HepG2 (cell line): Measurements from ENCODE around the gene MMP25. TPM values are rescaled to one million over a fixed set of nuclear protein-coding genes. Genes with fewer than 3 reads are reported as not detected.

Experiments used
- CBX1 ChIP-seq: IDR thresholded peaks from one replicate; pipeline ENCODE4 v1.6.1; 2016; ENCODE audit warnings: antibody characterized with exemption, low read depth
- CCAR2 ChIP-seq: fragments of 200-400 bp; formaldehyde crosslinking; optimal IDR thresholded peaks from 2 replicates; pipeline ENCODE3; 2018; ENCODE audit warnings: low read depth, mild to moderate bottlenecking, low read length, moderate library complexity
- EP300 ChIP-seq, 3 experiments: sonication (generic) in 1 of 3; formaldehyde crosslinking in 1 of 3; IDR thresholded peaks; 2 replicates each; pipeline versions ENCODE4 v1.5.1 to v1.6.1; 2011 to 2020; ENCODE audit warnings: low read depth in 2 of 3, low read length in 2 of 3, borderline replicate concordance in 1 of 3, improper control_type of control experiment in 1 of 3, mild to moderate bottlenecking in 1 of 3, missing genetic modification reagents in 1 of 3, moderate library complexity in 1 of 3
- HNRNPUL1 ChIP-seq: fragments of 200-400 bp; formaldehyde crosslinking; IDR thresholded peaks from 2 replicates; pipeline ENCODE4 v1.6.1; 2017; ENCODE audit warnings: low read depth, mild to moderate bottlenecking, low read length, moderate library complexity
- KMT2A ChIP-seq: sonication (generic); formaldehyde crosslinking; IDR thresholded peaks from 2 replicates; pipeline ENCODE4 v1.4.0; 2020; ENCODE audit warnings: missing genetic modification reagents
- NFE2L2 ChIP-seq: fragments of 150-350 bp; IDR thresholded peaks from 2 replicates; pipeline ENCODE4 v1.6.1; 2014; ENCODE audit warnings: low read length
- NFYB ChIP-seq: sonication (generic); formaldehyde crosslinking; IDR thresholded peaks from 2 replicates; pipeline ENCODE4 v1.4.0; 2020; ENCODE audit warnings: missing genetic modification reagents
- PHF21A ChIP-seq: sonication (generic); formaldehyde crosslinking; IDR thresholded peaks from 2 replicates; pipeline ENCODE4 v1.5.0; 2020; ENCODE audit warnings: mild to moderate bottlenecking, missing genetic modification reagents
- SMAD9 ChIP-seq: sonication (generic); formaldehyde crosslinking; IDR thresholded peaks from 2 replicates; pipeline ENCODE4 v1.5.1; 2020; ENCODE audit warnings: mild to moderate bottlenecking, missing genetic modification reagents
- SMARCC2 ChIP-seq: fragments of 450-650 bp; IDR thresholded peaks from 2 replicates; pipeline ENCODE4 v1.6.1; 2017; ENCODE audit warnings: antibody characterized with exemption, mild to moderate bottlenecking
- SP5 ChIP-seq: IDR thresholded peaks from 2 replicates; pipeline ENCODE4 v1.6.1; 2016; ENCODE audit warnings: low read depth, borderline replicate concordance
- YEATS2 ChIP-seq: sonication (generic); formaldehyde crosslinking; IDR thresholded peaks from 2 replicates; pipeline ENCODE4 v1.4.0; 2020; ENCODE audit warnings: missing genetic modification reagents, borderline replicate concordance
- ZNF101 ChIP-seq: sonication (generic); formaldehyde crosslinking; IDR thresholded peaks from 2 replicates; pipeline ENCODE4 v1.4.0; 2020; ENCODE audit warnings: mild to moderate bottlenecking, low read depth, missing genetic modification reagents, borderline replicate concordance
- ZNF205 ChIP-seq: IDR thresholded peaks from 2 replicates; pipeline ENCODE4 v1.6.1; 2018; ENCODE audit warnings: missing biosample characterization, missing genetic modification reagents
- ZNF343 ChIP-seq: sonication (generic); formaldehyde crosslinking; IDR thresholded peaks from 2 replicates; pipeline ENCODE4 v1.4.0; 2020; ENCODE audit warnings: mild to moderate bottlenecking, missing genetic modification reagents
- ZNF674 ChIP-seq: sonication (generic); formaldehyde crosslinking; IDR thresholded peaks from 2 replicates; pipeline ENCODE4 v1.5.0; 2020; ENCODE audit warnings: low read depth, mild to moderate bottlenecking, missing genetic modification reagents
- ZSCAN25 ChIP-seq: sonication (generic); formaldehyde crosslinking; IDR thresholded peaks from 2 replicates; pipeline ENCODE4 v1.8.0; 2022; ENCODE audit warnings: mild to moderate bottlenecking, missing genetic modification reagents
- polyA plus RNA-seq, 8 experiments: library from polyadenylated mRNA; depleted of rRNA in 3 of 8; stranded (reverse) in 7 of 8; unstranded in 1 of 8; fragments of >200 nt; fragmentation: Illumina TruSeq in 4 of 8; extraction: Trizol in 4 of 8; gene quantifications; 2 replicates each; pipeline versions ENCODE4 v1.2.1 to v1.2.3, GENCODE V29; 2011 to 2016; ENCODE audit warnings: low read depth in 4 of 8, missing spikeins in 1 of 8, mixed read lengths in 1 of 8; ENCODE audit not compliant: insufficient read depth in 1 of 8
- total RNA-seq, 5 experiments: library from RNA; depleted of rRNA; stranded (reverse); fragments of >200 nt; fragmentation: Illumina TruSeq; extraction: Trizol; gene quantifications; 2 replicates each; pipeline ENCODE4 v1.2.3, GENCODE V29; 2016; ENCODE audit warnings: low read depth in 1 of 5
- TF ChIP-seq, protein P1 (sequence below): IDR thresholded peaks from 2 replicates; pipeline ENCODE4 v1.4.0; 2020; ENCODE audit warnings: mild to moderate bottlenecking, missing genetic modification reagents
- TF ChIP-seq, protein P2 (sequence below): sonication (generic); formaldehyde crosslinking; IDR thresholded peaks from 2 replicates; pipeline ENCODE4 v1.5.1; 2020; ENCODE audit warnings: mild to moderate bottlenecking, moderate library complexity, missing genetic modification reagents
- TF ChIP-seq, protein P3 (sequence below): sonication (generic); formaldehyde crosslinking; IDR thresholded peaks from 2 replicates; pipeline ENCODE4 v1.5.0; 2020; ENCODE audit warnings: missing genetic modification reagents
- TF ChIP-seq, protein P4 (sequence below): sonication (generic); formaldehyde crosslinking; conservative IDR thresholded peaks from 2 replicates; pipeline ENCODE4 v1.8.1; 2023; ENCODE audit warnings: missing genetic modification reagents

Gene MMP25
- total and polyA plus RNA-seq, 2 of the 13 experiments (the other 11 are each of a cell fraction or from before 2014, with no cell fraction given), result 0.04 to 0.08 TPM

DNA sequence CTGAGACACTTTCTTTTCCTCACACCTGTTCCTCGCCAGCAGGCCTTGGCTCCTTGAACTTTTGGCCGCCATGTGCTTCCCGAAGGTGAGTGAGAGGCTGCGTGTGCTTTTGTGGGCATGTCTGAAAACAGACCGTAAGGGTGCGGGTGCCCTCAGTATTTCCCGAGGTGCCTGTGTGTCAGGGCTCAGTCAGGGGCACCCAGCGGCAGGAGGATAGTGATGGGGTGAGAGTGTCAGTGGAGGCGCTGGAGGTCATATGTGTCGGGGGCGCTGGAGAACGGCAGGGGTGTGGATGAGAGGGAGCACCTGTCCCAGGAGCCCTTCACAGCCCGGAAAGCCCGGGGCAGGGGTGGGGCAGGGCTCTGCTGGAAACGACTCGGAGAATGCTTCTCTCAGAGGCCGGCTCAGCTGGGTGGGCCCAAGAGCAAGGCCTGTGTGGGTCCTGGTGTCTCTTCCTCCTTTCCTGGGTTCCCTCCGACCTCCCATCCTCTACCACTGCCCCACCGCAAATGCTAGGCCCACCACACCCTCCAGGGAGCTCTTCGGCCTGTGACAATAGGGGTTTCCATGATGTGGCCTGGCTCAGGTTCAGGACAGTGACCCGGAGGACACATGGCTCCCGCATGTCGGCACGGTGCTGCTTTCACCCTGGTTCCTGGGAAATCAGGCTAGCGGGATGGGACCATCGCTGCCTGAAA, 19.5 kb downstream of the MMP25 start (continued):
- TF ChIP-seq, protein P1, sequence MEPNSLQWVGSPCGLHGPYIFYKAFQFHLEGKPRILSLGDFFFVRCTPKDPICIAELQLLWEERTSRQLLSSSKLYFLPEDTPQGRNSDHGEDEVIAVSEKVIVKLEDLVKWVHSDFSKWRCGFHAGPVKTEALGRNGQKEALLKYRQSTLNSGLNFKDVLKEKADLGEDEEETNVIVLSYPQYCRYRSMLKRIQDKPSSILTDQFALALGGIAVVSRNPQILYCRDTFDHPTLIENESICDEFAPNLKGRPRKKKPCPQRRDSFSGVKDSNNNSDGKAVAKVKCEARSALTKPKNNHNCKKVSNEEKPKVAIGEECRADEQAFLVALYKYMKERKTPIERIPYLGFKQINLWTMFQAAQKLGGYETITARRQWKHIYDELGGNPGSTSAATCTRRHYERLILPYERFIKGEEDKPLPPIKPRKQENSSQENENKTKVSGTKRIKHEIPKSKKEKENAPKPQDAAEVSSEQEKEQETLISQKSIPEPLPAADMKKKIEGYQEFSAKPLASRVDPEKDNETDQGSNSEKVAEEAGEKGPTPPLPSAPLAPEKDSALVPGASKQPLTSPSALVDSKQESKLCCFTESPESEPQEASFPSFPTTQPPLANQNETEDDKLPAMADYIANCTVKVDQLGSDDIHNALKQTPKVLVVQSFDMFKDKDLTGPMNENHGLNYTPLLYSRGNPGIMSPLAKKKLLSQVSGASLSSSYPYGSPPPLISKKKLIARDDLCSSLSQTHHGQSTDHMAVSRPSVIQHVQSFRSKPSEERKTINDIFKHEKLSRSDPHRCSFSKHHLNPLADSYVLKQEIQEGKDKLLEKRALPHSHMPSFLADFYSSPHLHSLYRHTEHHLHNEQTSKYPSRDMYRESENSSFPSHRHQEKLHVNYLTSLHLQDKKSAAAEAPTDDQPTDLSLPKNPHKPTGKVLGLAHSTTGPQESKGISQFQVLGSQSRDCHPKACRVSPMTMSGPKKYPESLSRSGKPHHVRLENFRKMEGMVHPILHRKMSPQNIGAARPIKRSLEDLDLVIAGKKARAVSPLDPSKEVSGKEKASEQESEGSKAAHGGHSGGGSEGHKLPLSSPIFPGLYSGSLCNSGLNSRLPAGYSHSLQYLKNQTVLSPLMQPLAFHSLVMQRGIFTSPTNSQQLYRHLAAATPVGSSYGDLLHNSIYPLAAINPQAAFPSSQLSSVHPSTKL (CRISPR knock-in tag), result no peak
- TF ChIP-seq CBX1 (no peak), SMARCC2 (no peak), ZNF674 (CRISPR knock-in tag) (no peak), ZNF205 (CRISPR knock-in tag) (no peak), KMT2A (CRISPR knock-in tag) (no peak; the same call in 1 of the 2 replicates), PHF21A (CRISPR knock-in tag) (no peak), SMAD9 (CRISPR knock-in tag) (no peak), YEATS2 (CRISPR knock-in tag) (no peak), SP5 (CRISPR knock-in tag) (no peak), ZNF101 (CRISPR knock-in tag) (peak; percentile 23; the same call in 1 of the 2 replicates), HNRNPUL1 (no peak), ZSCAN25 (CRISPR knock-in tag) (peak; percentile 72; the same call in 1 of the 2 replicates), NFYB (CRISPR knock-in tag) (no peak), NFE2L2 (no peak), EP300 (IDR thresholded peaks at IDR 0.05; ENCODE audit: low read depth in 2 of 2, low read length in 2 of 2) (no peak), EP300 (CRISPR knock-in tag; IDR thresholded peaks at IDR 0.05; ENCODE audit: borderline replicate concordance) (no peak), ZNF343 (CRISPR knock-in tag) (no peak), CCAR2 (no peak)
- TF ChIP-seq, protein P2, sequence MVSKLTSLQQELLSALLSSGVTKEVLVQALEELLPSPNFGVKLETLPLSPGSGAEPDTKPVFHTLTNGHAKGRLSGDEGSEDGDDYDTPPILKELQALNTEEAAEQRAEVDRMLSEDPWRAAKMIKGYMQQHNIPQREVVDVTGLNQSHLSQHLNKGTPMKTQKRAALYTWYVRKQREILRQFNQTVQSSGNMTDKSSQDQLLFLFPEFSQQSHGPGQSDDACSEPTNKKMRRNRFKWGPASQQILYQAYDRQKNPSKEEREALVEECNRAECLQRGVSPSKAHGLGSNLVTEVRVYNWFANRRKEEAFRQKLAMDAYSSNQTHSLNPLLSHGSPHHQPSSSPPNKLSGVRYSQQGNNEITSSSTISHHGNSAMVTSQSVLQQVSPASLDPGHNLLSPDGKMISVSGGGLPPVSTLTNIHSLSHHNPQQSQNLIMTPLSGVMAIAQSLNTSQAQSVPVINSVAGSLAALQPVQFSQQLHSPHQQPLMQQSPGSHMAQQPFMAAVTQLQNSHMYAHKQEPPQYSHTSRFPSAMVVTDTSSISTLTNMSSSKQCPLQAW (CRISPR knock-in tag), result 0 out of 2 replicates have a peak, but pooled peaks have one; percentile 12
- TF ChIP-seq, protein P3, sequence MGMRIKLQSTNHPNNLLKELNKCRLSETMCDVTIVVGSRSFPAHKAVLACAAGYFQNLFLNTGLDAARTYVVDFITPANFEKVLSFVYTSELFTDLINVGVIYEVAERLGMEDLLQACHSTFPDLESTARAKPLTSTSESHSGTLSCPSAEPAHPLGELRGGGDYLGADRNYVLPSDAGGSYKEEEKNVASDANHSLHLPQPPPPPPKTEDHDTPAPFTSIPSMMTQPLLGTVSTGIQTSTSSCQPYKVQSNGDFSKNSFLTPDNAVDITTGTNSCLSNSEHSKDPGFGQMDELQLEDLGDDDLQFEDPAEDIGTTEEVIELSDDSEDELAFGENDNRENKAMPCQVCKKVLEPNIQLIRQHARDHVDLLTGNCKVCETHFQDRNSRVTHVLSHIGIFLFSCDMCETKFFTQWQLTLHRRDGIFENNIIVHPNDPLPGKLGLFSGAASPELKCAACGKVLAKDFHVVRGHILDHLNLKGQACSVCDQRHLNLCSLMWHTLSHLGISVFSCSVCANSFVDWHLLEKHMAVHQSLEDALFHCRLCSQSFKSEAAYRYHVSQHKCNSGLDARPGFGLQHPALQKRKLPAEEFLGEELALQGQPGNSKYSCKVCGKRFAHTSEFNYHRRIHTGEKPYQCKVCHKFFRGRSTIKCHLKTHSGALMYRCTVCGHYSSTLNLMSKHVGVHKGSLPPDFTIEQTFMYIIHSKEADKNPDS (CRISPR knock-in tag), result 0 out of 2 replicates have a peak, but pooled peaks have one; percentile 0
- TF ChIP-seq, protein P4, sequence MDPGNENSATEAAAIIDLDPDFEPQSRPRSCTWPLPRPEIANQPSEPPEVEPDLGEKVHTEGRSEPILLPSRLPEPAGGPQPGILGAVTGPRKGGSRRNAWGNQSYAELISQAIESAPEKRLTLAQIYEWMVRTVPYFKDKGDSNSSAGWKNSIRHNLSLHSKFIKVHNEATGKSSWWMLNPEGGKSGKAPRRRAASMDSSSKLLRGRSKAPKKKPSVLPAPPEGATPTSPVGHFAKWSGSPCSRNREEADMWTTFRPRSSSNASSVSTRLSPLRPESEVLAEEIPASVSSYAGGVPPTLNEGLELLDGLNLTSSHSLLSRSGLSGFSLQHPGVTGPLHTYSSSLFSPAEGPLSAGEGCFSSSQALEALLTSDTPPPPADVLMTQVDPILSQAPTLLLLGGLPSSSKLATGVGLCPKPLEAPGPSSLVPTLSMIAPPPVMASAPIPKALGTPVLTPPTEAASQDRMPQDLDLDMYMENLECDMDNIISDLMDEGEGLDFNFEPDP, result no peak
